MM.1S (cell line): ENCODE measurements around the gene API5.
A peak's percentile ranks its signal among the peaks of the same experiment; 100 is the strongest.

ENCODE experiments used
- DNase-seq: peaks from one replicate; pipeline ENCODE4 v3.0.0-alpha.2; 2015
- H2AFZ ChIP-seq: fragments of 300-600 bp; sonication (generic); 2 replicates; pipeline ENCODE4 v1.6.0; 2016; ENCODE audit warnings: antibody characterized with exemption, low read length
- H3F3A ChIP-seq: fragments of 300-600 bp; sonication (generic); 2 replicates; pipeline ENCODE4 v1.6.1; 2016; ENCODE audit warnings: mild to moderate bottlenecking, antibody characterized with exemption, low read length, moderate library complexity, mixed read lengths; ENCODE audit not compliant: insufficient read depth
- H3K27ac ChIP-seq: fragments of 300-600 bp; sonication (generic); 2 replicates; pipeline ENCODE4 v1.5.1; 2016; ENCODE audit warnings: mild to moderate bottlenecking, low read length
- H3K27me3 ChIP-seq: fragments of 300-600 bp; sonication (generic); replicated peaks from 2 replicates; pipeline ENCODE4 v1.6.0; 2016; ENCODE audit warnings: low read length; ENCODE audit not compliant: insufficient read depth
- H3K36me3 ChIP-seq: fragments of 300-600 bp; sonication (generic); replicated peaks from 2 replicates; pipeline ENCODE4 v1.6.1; 2016; ENCODE audit warnings: mild to moderate bottlenecking, low read length, mixed read lengths; ENCODE audit not compliant: insufficient read depth
- H3K4me1 ChIP-seq: fragments of 300-600 bp; sonication (generic); 2 replicates; pipeline ENCODE4 v1.6.1; 2016; ENCODE audit warnings: low read length, mixed read lengths
- H3K4me2 ChIP-seq: fragments of 300-600 bp; sonication (generic); 2 replicates; pipeline ENCODE4 v1.6.0; 2016; ENCODE audit warnings: low read depth, low read length
- H3K4me3 ChIP-seq: fragments of 300-600 bp; sonication (generic); 2 replicates; pipeline ENCODE4 v1.5.1; 2016; ENCODE audit warnings: low read length, mixed read lengths
- H3K79me2 ChIP-seq: fragments of 300-600 bp; sonication (generic); 2 replicates; pipeline ENCODE4 v1.6.1; 2016; ENCODE audit warnings: mixed run types, low read length, mixed read lengths
- H3K9ac ChIP-seq: fragments of 300-600 bp; sonication (generic); 2 replicates; pipeline ENCODE4 v1.6.1; 2016; ENCODE audit warnings: low read length, mixed read lengths
- H3K9me2 ChIP-seq: fragments of 300-600 bp; sonication (generic); replicated peaks from 2 replicates; pipeline ENCODE4 v1.6.1; 2016; ENCODE audit warnings: mild to moderate bottlenecking, low read length, mixed read lengths; ENCODE audit not compliant: insufficient read depth
- H3K9me3 ChIP-seq: fragments of 300-600 bp; sonication (generic); replicated peaks from 2 replicates; pipeline ENCODE4 v1.6.1; 2016; ENCODE audit warnings: mild to moderate bottlenecking, low read length, mixed read lengths; ENCODE audit not compliant: insufficient read depth
- H4K20me1 ChIP-seq: fragments of 300-600 bp; sonication (generic); 2 replicates; pipeline ENCODE4 v1.6.1; 2016; ENCODE audit warnings: mild to moderate bottlenecking, low read length, moderate library complexity, mixed read lengths; ENCODE audit not compliant: insufficient read depth
- EZH2 ChIP-seq: fragments of 300-600 bp; sonication (generic); optimal IDR thresholded peaks from 2 replicates; pipeline ENCODE3; 2017; ENCODE audit warnings: low read depth, mild to moderate bottlenecking, antibody characterized with exemption, low read length, mixed read lengths
- EZH2phosphoT487 ChIP-seq: fragments of 300-600 bp; sonication (generic); IDR thresholded peaks from 2 replicates; pipeline ENCODE4 v1.6.1; 2018; ENCODE audit warnings: antibody characterized with exemption, low read length
- TF ChIP-seq, protein P1 (sequence below): fragments of 300-600 bp; sonication (generic); IDR thresholded peaks from 2 replicates; pipeline ENCODE4 v1.5.1; 2016; ENCODE audit warnings: antibody characterized with exemption, low read length, mixed read lengths

The API5 gene

DNA sequence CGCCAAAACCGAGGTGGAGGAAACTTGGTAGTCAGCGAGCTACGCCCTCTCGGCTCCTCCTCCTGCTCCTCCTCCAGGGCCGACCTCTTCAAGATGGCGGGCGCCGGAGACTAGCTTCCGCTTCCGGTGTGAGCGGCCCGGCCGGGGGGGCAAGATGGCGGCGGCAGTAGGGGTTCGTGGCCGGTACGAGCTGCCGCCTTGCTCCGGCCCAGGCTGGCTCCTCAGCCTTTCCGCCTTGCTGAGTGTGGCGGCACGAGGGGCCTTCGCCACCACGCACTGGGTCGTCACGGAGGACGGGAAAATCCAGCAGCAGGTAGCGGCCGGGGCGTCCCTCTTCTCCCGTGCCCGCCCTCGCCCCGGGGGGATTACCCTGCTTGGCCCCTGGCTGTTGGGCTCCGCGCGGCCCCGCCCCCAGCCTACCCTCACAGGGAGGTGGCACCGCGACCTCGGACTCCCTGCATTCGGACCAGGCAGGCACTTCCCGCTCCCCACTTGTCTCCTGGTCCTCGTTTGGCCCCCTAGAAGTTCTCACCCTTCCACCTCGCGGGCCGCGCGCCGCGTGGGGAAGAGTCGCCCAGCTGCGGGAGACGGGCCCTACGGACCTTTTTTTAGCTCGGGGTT lies 47.1 kb downstream of the API5 start, which contains the start of gene TTC17:
Gene TTC17, plus strand, starts transcription at position 120 of the 621 bp plus-strand sequence. Its CDS starts 35 bp downstream, at position 155.
- Histone ChIP-seq H3K36me3 (no peaks in the 10 kb centered on the region), H3K27me3 (no peaks in the 10 kb centered on the region), H3K4me2 (peak within 1 kb of the TSS; percentile 93), H2AFZ (peak within 1 kb of the TSS; percentile 59), H3K9ac (peak within 1 kb of the TSS; percentile 89), H4K20me1 (no peaks in the 10 kb centered on the region), H3K9me2 (no peaks in the 10 kb centered on the region), H3K4me1 (0 out of 2 replicates have a peak, but pooled peaks cover 15% of the 10 kb centered on the region), H3K27ac (peak within 1 kb of the TSS; percentile 85), H3K9me3 (no peaks in the 10 kb centered on the region), H3K79me2 (peaks cover 51% of the 10 kb centered on the region), H3K4me3 (peak within 1 kb of the TSS; percentile 92), H3F3A (peaks cover 13% of the 10 kb centered on the region)
- TF ChIP-seq EZH2: no peak
- no peak for TF ChIP-seq EZH2phosphoT487
- TF ChIP-seq, protein P1, sequence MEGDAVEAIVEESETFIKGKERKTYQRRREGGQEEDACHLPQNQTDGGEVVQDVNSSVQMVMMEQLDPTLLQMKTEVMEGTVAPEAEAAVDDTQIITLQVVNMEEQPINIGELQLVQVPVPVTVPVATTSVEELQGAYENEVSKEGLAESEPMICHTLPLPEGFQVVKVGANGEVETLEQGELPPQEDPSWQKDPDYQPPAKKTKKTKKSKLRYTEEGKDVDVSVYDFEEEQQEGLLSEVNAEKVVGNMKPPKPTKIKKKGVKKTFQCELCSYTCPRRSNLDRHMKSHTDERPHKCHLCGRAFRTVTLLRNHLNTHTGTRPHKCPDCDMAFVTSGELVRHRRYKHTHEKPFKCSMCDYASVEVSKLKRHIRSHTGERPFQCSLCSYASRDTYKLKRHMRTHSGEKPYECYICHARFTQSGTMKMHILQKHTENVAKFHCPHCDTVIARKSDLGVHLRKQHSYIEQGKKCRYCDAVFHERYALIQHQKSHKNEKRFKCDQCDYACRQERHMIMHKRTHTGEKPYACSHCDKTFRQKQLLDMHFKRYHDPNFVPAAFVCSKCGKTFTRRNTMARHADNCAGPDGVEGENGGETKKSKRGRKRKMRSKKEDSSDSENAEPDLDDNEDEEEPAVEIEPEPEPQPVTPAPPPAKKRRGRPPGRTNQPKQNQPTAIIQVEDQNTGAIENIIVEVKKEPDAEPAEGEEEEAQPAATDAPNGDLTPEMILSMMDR: no peak
- peak; percentile 95 for DNase-seq

DNA sequence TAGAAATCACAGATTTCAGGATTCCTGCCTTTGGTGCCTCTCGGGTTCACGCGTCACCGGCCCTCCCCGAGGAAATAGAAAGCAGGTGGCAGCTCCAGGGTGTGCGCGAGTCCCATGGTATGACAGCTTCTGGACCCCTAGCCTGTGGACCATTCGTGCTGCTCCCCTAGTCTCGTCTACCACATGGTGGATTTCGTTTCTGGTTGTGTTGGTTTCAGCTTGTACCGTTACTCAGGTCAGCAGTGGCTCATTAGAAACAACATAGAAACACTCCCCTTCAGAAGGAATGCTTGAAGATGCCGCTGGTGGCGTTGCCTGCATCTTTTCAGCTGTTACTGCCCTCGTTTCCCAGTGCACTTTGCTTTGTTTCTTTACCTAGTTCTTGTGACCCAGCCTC lies 47.6 kb downstream of the API5 start:
- Histone ChIP-seq H2AFZ (peak overlapping the region; percentile 59), H3K4me3 (peak overlapping the region; percentile 92), H3K36me3 (no peaks in the 10 kb centered on the region), H3K9me3 (no peaks in the 10 kb centered on the region), H3F3A (peaks cover 13% of the 10 kb centered on the region), H3K9me2 (no peaks in the 10 kb centered on the region), H3K9ac (peak overlapping the region; percentile 89), H3K4me1 (0 out of 2 replicates have a peak, but pooled peaks cover 15% of the 10 kb centered on the region), H3K79me2 (peaks cover 56% of the 10 kb centered on the region), H3K27me3 (no peaks in the 10 kb centered on the region), H3K4me2 (peak overlapping the region; percentile 93), H3K27ac (peak overlapping the region; percentile 85), H4K20me1 (no peaks in the 10 kb centered on the region)
- peak; percentile 59 for DNase-seq
- TF ChIP-seq EZH2phosphoT487 (no peak), EZH2 (no peak)
- TF ChIP-seq, protein P1: no peak; the same call in 1 of the 2 replicates

DNA sequence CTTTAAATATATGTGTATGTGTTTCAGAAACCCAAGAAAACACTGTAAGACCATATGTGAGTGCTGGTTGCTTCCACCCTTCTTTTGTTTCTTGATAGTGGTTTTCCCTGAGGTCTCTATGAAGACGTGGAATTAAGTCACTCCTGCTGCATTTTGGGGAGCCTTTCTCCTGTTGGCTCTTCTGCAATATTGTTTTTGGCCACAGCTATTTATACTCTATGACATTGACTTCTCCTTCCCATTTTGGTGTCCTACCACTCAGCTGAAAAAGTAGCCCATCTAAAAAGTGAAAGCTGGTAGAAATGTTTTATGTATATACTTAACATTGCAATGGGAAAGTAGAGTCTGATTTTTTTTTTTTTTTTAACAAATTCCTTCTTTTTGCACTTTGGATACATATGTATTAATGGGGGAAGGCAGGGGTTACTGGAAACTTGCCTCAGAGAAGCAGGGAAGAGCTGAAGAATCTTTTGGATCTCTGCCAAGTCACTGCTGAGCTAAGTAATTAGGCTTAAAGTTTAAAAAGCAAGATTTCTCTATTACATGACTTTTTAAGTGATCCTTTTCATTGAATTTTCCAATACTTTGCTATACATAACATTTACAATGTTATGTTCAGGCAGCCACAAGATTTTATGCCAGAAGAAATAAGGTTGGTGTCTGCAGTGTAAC lies 48.7 kb downstream of the API5 start:
- H3K27ac ChIP-seq: peak overlapping the region; percentile 85; the same call in 1 of the 2 replicates
- no peak for DNase-seq
- no peaks in the 10 kb centered on the region for H4K20me1 ChIP-seq

More for the DNA sequence above, 48.7 kb downstream of the API5 start:
- peak overlapping the region; percentile 89; the same call in 1 of the 2 replicates for H3K9ac ChIP-seq
- H3K9me3 ChIP-seq: no peaks in the 10 kb centered on the region
- H3K4me3 ChIP-seq: peak overlapping the region; percentile 92
- H3K4me2 ChIP-seq: peak overlapping the region; percentile 93
- H3K79me2 ChIP-seq: peaks cover 65% of the 10 kb centered on the region
- 0 out of 2 replicates have a peak, but pooled peaks cover 15% of the 10 kb centered on the region for H3K4me1 ChIP-seq
- H3K27me3 ChIP-seq: no peaks in the 10 kb centered on the region
- H3K36me3 ChIP-seq: no peaks in the 10 kb centered on the region
- H2AFZ ChIP-seq: no peak overlapping the region
- TF ChIP-seq EZH2 (no peak), EZH2phosphoT487 (no peak)
- TF ChIP-seq, protein P1: no peak
- no peaks in the 10 kb centered on the region for H3K9me2 ChIP-seq
- peaks cover 13% of the 10 kb centered on the region for H3F3A ChIP-seq
